HG03196 (cell line): ENCODE results near the gene CCDC106.

ENCODE experiments used
- ATAC-seq: cut with Tn5 transposase; IDR thresholded peaks from one replicate; pipeline ENCODE4 v1.9.1; 2021; ENCODE audit not compliant: unreplicated experiment

Gene CCDC106

DNA sequence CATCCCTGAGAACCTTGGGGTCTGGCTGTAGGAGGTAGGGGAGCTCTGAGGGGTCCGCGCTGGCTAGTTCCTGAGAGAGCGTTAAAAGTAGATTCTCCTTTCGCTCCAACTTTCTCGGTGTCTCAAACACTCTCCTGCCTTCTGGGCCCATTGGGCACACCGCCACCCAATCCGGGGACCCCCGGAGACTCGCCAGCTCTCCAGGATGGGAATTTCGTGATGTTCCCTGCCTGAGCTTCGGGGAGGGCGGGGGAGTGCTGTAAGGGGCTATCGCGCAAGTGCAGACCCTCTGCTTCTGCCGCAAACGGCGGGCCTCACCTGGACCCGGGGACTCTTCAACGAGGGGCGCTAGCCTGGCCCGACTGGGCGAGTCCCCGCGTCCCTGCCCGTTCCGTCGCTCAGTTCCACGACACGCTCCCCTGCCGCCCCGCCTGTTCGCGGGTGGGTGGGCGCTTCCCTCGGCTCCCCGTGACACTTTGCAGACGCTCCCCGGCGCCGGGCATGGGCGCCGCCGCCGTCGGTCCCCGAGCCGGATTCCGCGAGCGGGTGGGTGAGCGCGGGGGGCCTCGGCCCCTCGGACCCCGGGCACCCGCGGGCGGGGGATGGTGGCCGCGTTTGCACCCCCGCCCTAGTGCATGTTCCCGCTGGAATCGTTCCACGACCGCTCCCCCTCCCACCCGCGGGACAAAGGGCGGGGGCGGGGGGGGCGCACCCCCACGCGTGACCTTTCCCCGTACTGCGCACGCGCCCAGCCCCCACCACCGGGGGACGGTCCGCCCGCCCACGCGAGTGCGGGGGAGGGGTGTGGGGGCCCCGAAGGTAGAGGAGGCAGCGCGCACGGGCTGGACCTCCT, at the start of gene CCDC106:
TSS of gene CCDC106 (plus strand) at position 481 of the 853 bp plus-strand sequence. CDS start 835 bp downstream, outside the sequence.
- no peak for ATAC-seq

DNA sequence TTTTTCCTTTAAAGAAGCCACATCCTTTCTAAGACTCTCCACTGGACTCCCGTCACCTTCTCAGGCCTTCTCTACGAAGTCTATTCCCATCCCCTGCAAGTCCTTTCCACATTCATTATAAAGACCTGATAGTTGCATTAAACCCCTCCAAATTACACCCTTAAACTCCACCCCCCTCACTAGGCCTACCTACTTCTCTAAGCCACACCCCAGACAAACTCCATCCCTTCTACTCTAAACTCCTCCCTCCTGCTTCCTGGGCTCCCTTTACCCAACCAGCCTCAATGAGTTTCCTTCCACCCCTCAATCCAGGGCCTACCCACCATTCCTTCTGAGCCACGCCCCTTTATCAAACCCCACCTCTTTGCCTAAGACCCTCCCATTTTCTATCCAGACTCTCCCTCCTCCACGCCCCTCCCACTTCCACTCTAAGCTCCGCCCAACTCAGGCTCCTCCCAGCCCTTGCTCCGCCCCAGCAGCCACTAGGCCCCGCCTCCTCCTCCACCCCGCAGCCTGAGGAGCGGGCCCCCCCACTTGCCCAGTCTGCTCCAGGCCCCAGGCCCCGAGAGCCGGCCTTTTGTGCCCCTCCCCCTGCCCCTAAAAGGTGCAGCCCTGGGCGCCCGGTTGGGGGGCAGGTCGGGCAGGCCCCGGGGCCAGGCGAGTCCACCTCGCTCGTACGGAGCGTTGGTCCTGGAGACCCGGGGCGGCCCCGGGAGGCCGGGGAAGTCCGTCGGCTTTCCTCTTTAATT, 49.1 kb upstream of the CCDC106 start:
- ATAC-seq = peak; percentile 43

DNA sequence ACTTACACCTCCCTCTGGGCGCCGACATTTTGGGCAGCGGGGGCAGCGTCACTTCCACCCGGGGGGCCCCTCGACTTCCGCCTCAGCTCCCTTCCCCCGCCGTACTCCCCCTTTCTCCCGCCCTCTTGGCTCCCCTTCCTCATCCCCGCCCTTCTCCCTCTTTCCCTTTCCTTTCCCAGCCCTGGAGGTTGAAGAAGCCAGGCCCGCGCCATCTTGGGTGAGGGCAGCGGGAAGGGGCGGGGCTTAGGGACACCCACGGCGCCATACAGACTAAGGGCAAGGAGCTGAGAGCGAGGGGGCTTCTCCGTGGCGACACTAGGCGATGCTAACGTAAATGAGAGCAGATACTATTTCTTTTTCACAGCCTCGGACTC, 48.6 kb upstream of the CCDC106 start, which contains the start of gene FIZ1:
TSS of gene FIZ1 (minus strand) at position 50 of the 374 bp plus-strand sequence. CDS start 1,652 bp downstream, outside the sequence.
- peak; percentile 49 for ATAC-seq

DNA sequence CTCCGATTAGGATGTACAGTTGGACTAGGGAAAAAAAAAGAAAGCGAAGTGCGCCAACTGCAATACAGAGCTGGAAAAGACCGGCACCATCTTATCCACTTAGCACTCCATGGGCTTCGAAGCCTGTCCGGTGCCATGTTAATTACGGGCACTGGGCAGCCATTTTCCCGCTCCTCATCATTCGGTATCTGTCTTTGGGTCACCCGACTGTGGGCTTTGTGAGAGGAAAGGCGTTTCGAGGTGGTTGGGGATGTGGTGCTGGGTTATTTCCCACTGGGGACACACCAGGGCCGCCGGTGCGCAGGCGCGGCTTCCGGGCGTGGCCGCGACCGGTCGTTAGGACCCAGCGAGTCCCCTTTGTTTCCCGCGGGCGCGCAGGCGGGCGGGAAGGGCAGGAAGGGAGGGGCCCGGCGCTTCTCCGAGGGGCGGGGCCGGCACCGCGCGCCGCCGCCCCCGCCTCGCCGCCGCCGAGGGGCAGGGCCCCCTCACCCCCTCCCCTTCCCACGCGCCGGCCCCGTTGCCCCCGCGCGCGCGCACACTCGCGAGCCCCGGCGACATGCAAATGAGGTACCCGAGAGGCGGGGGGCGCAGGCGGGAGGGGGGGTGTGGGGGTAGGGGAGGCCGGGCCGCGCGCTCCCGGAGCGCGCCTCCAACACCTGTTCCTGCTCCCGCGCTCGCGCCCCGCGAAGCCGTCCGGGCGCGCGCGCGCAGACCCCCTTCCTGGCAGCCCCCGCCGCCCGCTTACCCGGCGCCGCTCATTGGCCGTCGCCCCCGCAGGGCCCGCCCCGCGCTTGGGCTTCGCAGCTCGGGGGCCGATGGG, 48.0 kb upstream of the CCDC106 start, which contains the start of gene ZNF524:
TSS of gene ZNF524 (plus strand) at position 447 of the 820 bp plus-strand sequence. CDS start 1,825 bp downstream, outside the sequence.
- ATAC-seq = peak; percentile 42

DNA sequence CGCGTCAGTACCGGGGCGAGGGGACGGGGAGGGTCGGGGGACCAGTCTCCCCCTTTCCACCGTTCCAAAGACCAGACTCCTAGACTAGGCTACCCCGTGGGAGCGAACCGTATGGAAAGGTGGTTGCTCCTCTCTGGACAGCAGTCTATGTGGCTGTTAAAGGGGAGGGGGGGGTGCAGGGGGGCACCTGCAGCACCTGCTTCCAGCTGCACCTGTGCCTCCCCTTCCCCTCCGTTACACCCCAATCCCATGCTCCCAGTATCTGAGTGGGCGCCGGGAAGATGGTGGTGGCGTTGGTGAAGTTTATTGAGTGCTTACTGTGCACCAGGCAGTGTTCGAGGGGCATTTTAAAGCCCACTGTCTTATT, 47.4 kb upstream of the CCDC106 start:
- ATAC-seq = no peak

DNA sequence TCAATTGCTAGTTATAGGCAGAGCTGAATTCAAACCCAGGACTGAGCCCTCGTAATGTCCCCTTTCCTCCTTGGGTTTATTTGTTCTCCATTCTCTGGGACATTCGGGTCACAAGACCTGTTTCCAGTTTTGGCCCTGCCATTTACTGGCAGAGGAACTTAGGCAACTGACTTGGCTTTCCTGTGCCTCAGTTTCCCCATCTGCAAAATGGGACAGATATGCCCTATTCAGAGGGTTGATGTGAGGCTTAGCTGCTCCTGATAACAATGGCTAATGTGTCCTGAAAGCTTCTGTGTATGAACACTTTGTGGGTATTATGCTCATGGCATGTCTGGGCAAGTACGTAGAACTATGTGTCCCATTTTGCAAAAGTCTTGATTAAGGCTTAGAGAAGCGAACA, 46.9 kb upstream of the CCDC106 start:
- ATAC-seq = no peak

DNA sequence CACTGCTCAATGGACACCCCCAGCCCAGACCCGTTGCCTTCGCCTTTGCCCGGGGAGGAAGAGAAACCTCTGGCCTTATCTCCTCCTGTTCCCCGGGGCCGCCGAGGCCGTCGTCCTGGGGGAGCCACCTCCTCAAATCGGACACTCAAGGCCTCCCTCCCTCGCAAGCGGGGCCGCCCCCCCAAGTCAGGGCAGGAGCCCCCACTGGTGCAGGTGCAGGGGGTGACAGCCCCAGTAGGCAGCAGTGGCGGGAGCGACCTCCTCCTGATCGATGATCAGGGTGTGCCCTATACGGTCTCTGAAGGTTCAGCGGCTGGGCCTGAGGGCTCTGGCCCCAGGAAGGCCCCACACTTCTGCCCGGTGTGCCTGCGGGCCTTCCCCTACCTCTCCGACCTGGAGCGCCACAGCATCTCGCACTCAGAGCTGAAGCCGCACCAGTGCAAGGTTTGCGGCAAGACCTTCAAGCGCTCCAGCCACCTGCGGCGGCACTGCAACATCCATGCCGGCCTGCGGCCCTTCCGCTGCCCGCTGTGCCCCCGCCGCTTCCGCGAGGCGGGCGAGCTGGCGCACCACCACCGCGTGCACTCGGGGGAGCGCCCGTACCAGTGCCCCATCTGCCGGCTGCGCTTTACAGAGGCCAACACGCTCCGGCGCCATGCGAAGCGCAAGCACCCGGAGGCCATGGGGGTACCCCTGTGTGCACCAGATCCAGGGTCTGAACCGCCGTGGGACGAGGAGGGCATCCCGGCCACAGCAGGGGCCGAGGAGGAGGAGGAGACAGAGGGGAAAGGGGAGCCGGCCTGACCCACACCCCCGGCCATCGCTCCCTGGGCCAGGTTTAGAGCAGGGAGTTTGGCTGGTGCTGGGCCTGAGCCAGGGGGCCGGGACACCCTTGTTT, 45.7 kb upstream of the CCDC106 start:
- no peak for ATAC-seq

DNA sequence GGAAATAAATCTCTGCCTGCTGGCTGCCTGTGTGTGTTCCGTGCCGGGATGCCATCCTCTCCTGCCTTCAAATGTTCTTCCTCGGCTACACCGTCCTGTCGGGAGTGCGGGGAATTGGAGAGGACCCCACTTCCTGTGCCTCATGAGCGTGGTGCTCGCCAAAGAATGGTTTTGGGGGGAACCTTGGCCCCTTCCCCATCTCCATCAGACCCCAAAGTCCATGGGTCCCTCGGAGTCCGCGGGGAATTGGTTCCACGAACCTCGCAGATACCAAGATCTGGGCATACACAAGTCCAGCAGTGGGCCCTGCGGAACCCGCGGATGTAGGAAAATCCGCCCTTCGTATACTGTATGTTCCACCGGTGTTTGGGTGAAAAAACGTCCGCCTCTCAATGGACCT, 44.9 kb upstream of the CCDC106 start:
- no peak for ATAC-seq

DNA sequence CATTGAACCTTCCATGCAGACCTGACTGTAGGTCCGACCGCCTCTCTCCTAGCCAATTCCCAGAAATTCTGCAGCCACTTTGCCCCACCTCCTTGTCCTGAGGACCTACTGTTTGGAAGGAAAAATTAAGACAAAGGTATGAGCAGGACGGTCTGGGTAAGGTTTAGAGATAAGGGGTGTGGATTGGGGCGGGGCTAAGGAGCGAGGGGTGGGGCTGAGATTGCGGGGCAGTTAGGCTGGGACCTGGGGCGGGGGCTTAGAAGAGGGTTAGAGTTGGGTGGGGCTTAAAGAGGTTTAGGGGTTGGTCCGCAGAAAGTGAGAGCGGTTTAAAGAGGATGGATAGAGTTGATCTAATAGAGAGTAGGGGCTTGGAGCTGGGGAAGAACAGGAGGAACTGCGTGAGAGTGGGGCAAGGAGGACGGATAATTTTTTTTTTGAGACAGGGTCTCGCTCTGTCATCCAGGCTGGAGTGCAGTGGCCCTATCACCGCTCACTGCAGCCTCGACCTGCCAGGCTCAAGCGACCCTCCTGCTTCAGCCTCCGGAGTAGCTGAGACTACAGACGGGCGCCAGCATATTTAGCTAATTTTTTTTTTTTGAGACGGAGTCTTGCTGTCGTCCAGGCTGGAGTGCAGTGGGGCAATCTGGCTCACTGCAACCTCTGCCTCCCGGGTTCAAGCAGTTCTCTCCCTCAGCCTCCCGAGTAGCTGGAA, 44.3 kb upstream of the CCDC106 start:
- no peak for ATAC-seq

DNA sequence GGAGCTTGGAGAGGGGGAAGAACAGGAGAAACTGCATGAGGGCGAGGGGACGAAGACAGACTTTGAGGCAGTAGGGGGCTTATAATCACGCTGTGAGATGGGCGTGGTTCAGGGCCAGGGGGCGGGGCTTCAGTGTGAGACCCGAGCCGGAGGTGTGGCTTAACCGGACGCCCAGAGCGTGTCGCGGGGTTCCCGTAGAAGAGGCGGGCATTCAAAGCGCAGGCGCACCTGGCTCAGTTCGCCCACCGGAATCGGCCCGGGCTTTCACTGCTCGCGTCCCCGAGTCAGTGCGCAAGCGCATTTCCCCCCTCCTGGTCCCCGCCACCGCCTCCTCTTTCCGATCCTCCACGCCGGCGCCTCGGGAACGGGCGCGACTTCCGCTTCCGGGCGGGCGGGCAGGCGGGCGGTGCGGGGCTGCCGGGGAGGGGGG, 42.8 kb upstream of the CCDC106 start:
- peak; percentile 62 for ATAC-seq

DNA sequence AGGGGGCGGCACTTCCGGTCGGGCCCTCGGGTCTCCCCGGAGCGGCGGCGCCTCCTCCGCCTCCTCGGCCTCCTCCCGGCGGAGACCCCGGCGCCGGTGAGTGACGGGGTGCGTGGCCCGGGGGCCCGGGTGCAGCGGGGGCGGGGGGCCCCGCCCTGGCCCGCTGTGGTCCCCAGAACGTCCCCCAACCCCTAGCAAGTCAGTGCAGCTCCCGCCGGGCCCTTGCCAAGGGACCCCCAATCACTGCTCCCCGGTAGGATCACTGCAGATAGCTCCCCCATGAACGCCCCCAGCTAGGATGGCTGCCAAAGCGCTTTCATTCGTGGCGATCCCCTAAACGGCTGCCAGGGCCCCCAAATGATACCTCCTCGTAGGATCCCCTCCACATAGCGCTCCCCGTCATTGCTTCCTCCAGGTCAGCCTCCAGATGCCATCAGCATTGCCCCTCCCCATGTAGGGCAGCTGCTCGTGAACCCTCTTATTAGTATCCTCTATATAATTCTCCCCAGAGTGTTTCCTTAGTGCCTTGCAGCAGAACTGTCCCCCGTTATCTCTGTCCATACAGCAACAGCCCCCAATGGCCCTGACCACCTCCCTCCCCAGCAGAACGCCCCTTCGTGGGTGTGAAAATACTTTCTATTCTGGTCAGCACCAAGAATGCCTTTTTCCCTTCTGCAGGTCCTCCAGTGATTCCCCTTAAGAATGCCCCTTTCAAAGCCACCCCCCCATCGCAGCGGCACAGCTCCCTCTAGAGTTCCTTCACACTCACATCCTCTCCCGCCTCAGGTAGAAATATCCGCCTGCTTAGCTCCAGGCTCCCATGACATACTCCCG, 42.2 kb upstream of the CCDC106 start, which contains the start of gene ZNF865:
TSS of gene ZNF865 (plus strand) at position 11 of the 834 bp plus-strand sequence. CDS start 7,972 bp downstream, outside the sequence.
- peak; percentile 34 for ATAC-seq

DNA sequence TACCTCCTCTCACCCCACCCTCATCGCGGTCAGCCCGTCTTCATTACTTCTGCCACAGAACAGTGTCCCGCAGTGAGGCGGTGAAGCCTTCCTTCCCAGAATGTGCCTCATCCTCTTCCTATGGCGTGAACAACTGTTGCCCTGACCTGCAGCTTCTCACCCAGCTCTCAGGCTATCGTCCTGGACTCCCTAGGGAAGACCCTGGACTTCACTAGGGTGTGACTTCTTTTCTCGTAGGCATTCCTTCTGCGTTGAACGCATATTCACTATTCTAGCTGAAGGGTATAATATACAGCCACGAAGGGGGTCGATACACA, 41.6 kb upstream of the CCDC106 start:
- ATAC-seq = no peak

DNA sequence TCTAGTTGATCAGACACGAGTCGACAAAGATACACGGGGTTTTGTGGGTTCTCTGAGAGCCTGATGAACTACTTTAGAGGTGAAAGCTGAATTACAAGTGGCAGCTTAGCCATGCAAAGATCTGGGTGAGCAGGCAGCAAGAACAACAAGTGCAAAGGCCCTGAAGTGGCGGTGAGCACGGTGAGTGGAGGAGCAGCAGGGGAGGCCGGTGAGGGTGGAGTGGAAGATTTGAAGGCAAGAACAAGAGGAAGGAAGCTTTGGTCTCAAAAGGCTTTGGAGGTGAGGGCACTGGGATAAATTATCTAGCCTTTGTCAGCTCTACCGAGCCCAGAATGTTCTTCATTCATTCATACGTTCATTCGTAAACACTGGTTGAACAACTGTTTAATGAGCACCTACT, 41.2 kb upstream of the CCDC106 start:
- ATAC-seq = no peak

DNA sequence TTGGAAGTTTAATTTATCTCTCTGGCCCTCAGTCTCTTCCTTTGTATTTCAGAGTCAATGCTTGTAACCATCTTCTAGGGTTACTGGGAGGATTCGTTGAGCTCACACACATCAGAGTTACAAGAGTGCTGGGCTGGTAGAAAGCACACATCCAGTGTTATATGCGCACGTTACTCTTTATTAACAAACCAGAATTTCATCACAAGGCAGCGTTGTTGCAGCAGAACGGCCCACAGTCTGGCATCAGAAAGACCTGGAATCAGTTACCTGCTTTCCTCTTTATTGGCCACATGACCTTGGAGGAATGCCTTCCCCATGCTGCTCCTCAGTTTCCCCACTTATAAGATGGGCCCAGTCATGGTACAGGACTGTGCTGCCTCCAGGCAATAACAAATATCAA, 38.7 kb upstream of the CCDC106 start:
- ATAC-seq = no peak

DNA sequence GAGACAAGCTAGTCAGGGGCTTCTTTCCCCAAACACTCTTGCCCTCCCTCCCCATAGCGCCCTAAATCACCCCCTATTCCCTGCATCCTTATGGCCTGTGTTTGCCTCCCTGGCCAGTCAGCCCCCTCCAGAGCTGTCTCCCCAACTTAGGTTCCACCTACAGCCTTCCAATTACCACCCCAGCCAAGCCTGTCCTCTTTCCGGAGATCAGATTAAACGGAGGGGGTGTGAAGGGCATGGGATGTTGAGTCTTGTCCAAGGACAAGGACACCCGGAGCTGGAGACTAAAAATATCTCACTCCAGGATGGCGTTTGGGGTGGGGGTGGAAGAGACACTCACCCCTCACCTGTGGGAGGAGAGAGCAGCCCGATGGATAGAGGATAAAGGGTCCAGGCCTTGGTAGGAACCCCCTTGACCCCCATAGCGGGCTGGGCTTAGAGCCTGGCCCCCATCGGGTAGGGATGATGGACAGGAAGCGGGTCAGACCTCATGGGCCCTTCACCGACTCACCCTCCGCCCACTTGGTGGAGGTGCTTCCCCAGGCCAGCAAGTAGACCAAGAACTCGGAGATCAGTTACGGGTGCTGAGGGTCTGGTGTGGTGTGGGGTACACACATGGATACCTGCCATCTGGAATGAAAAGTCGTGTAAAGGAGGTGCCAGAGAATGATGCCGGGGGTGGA, 36.6 kb upstream of the CCDC106 start:
- ATAC-seq = no peak

DNA sequence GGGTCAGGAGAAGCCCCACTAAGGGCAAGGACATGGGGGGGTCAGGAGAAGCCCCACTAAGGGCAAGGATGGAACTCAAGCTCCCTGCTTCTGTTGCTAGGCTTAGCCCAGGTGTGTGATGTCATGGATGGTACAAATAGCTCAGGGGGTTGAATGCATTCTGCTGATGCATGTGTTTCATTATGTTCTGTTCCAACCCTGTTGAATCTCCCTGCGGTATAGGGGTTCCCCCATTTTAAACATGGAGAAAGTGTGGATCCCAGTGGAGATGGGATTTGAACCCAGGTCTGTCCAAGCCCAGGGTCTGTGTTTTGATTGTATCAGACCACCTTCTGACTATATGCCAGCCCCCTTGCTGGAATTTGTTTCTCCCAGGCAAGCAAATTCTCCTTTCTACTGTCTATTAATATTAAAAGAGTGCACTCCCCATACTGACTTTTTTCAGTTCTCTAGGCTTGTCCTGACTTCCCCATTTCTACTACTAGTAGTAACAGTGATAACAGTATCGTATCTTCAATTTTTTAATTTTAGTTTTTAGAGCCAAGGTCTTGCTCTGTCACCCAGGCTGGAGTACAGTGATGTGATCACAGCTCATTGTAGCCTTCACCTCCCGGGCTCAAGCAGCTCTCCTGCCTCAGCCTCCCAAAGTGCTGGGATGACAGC, 35.9 kb upstream of the CCDC106 start:
- no peak for ATAC-seq

DNA sequence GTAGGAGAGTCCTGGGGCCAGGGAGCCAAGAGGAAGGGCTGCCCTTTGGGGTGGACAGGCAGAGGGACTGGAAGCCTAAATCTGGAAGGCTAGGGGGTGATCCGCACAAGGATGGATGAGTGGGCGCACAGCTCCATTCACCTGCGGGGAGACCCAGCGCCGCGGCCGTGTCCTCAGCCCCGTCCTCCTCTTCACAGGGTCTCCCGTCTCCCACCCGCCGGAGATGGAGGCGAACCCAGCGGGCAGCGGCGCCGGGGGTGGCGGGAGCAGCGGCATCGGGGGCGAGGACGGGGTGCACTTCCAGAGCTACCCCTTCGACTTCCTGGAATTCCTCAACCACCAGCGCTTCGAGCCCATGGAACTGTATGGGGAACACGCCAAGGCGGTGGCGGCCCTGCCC, 34.6 kb upstream of the CCDC106 start:
- no peak for ATAC-seq
